Cardiac muscle cell (in vitro differentiated cells and primary cell): ENCODE results near the gene FAM117A. TPM values are rescaled to one million over a fixed set of nuclear protein-coding genes. Genes with fewer than 3 reads are reported as not detected.

Experiments
- DNase-seq, 2 donors: peaks; one replicate each; pipeline versions ENCODE4 v3.0.0 to v3.0.0-alpha.2; 2010 to 2017; ENCODE audit warnings: low read depth in 1 of 2, low spot score in 1 of 2
- H3K27ac ChIP-seq: fragments of 200-600 bp; sonication (generic); 2 replicates; pipeline ENCODE4 v1.5.1; 2016
- H3K27me3 ChIP-seq: fragments of 200-600 bp; sonication (generic); 2 replicates; pipeline ENCODE4 v1.6.0; 2016; ENCODE audit warnings: control low read depth
- H3K36me3 ChIP-seq: fragments of 200-600 bp; sonication (generic); 2 replicates; pipeline ENCODE4 v1.5.1; 2016; ENCODE audit warnings: control low read depth
- H3K4me1 ChIP-seq: fragments of 200-600 bp; sonication (generic); 2 replicates; pipeline ENCODE4 v1.8.1; 2017; ENCODE audit warnings: low read depth, mild to moderate bottlenecking, mixed run types
- H3K4me3 ChIP-seq: fragments of 200-600 bp; sonication (generic); 2 replicates; pipeline ENCODE4 v1.5.1; 2016; ENCODE audit warnings: mild to moderate bottlenecking
- H3K9me3 ChIP-seq: fragments of 200-600 bp; sonication (generic); 2 replicates; pipeline ENCODE4 v1.5.1; 2017; ENCODE audit warnings: low read depth, mild to moderate bottlenecking, control low read depth
- polyA plus RNA-seq: library from polyadenylated mRNA; unstranded; fragments of >200 nt; fragmentation: Nextera tagmentation; extraction: Ambion mirVana; gene quantifications from 2 replicates; pipeline ENCODE4 v1.2.1, GENCODE V29; 2016
- total RNA-seq: library from RNA; depleted of rRNA; stranded (reverse); fragments of >200 nt; gene quantifications from 2 replicates; pipeline ENCODE4 v1.2.3, GENCODE V29; 2016
- TF ChIP-seq, protein P1 (sequence below): IDR thresholded peaks from 2 replicates; pipeline ENCODE4 v1.5.1; 2012; ENCODE audit warnings: low read depth, mild to moderate bottlenecking, low read length

The FAM117A gene
- total and polyA plus RNA-seq, 2 experiments from 2014 or later: 21.8 to 30.9 TPM

DNA sequence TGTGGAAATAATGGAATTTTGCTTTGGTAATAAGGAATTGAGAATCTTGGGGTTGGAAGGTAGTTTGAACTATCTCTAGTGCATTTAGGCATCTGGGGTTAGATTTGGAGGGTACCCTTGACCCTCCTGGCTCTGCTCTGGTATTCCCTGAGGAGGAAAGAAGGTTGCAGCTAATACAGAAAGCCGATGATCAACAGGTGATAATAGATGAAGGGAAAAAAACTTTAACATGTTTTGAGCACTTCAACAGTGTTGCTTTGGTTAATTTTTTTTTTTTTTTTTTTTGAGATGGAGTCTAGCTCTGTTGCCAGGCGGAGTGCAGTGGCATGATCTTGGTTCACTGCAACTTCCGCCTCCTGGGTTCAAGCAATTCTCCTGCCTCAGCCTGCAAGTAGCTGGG is 29.4 kb upstream of the FAM117A start:
- no peaks in the 10 kb centered on the region for H3K27me3 ChIP-seq
- H3K4me3 ChIP-seq: no peak overlapping the region
- no peak overlapping the region for H3K27ac ChIP-seq
- peaks cover 49% of the 10 kb centered on the region for H3K36me3 ChIP-seq
- no peak for DNase-seq
- no peaks in the 10 kb centered on the region for H3K9me3 ChIP-seq
- TF ChIP-seq, protein P1, sequence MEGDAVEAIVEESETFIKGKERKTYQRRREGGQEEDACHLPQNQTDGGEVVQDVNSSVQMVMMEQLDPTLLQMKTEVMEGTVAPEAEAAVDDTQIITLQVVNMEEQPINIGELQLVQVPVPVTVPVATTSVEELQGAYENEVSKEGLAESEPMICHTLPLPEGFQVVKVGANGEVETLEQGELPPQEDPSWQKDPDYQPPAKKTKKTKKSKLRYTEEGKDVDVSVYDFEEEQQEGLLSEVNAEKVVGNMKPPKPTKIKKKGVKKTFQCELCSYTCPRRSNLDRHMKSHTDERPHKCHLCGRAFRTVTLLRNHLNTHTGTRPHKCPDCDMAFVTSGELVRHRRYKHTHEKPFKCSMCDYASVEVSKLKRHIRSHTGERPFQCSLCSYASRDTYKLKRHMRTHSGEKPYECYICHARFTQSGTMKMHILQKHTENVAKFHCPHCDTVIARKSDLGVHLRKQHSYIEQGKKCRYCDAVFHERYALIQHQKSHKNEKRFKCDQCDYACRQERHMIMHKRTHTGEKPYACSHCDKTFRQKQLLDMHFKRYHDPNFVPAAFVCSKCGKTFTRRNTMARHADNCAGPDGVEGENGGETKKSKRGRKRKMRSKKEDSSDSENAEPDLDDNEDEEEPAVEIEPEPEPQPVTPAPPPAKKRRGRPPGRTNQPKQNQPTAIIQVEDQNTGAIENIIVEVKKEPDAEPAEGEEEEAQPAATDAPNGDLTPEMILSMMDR: no peak
- H3K4me1 ChIP-seq: peaks cover 6% of the 10 kb centered on the region

DNA sequence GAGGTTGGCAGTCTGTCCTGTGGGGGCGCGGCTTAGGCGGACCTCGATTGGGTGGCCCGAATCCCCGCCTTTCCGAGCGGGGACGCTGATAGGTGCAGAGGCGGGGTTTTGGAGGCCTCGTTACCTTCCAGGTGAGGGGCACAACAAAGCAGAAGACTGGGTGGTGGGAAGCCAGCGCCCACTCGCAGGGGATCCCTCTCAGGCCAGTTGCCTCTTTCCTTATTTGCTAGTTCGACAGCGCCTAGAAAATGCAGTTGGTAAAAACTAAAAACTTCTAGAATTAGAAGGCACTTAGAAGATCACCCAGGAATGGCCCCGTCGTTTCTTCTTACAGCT is 25.3 kb upstream of the FAM117A start:
- no peak for DNase-seq
- TF ChIP-seq, protein P1: no peak
- H3K4me1 ChIP-seq: peaks cover 11% of the 10 kb centered on the region
- no peaks in the 10 kb centered on the region for H3K9me3 ChIP-seq
- peak overlapping the region; percentile 8 for H3K27ac ChIP-seq
- peaks cover 21% of the 10 kb centered on the region for H3K36me3 ChIP-seq
- no peaks in the 10 kb centered on the region for H3K27me3 ChIP-seq
- peak overlapping the region; percentile 36 for H3K4me3 ChIP-seq

DNA sequence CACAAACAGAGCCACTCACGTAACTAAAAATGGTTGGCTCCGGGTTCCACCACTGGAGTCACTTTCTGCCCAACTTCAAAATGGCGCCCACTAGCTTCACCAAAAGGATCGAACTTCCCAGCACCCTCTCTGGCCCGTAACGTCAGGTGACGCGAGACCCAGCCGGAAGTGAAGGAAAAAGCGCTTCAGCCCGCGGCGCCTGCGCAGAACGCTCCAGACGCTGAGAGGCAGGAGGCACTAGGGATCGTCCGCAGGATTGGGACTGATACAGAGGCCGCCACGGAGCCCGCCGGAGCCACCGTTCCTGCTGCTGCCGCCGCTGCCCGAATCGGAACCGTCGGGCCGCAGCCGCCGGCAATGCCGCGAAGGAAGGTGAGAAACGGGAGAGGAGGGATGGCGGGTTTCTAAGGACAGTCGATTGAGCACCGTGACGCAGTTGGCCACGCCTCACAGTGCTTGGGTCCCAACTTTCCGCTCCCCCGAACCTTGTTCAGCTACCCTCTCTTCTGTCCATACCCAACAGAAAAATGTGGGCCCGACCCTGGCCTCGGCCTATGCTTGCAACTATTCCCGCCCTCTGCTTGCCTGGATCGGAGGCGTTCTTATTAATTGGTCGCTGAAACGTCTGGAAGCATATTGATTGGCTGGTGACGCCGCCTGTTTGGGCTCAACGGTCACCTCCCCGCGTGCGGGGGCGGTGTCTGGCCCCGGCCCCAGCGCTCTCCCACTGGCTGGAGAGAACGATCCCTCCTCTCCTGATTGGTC is 24.7 kb upstream of the FAM117A start, which contains the start of gene KAT7:
TSS of gene KAT7 (plus strand) at position 204 of the 765 bp plus-strand sequence. CDS start at position 358, 154 bp downstream.
- no peaks in the 10 kb centered on the region for H3K9me3 ChIP-seq

GRCh38 chr17:49787884-49788477 is 24.1 kb upstream of the FAM117A start:
- Histone ChIP-seq H3K9me3 (no peaks in the 10 kb centered on the region), H3K4me3 (peak overlapping the region; percentile 74), H3K36me3 (peaks cover 14% of the 10 kb centered on the region), H3K4me1 (peaks cover 14% of the 10 kb centered on the region), H3K27ac (peak overlapping the region; percentile 98), H3K27me3 (no peaks in the 10 kb centered on the region)
- no peak for DNase-seq
- TF ChIP-seq, protein P1: no peak

More for the DNA sequence above, 24.7 kb upstream of the FAM117A start, which contains the start of gene KAT7:
- peak within 1 kb of the TSS; percentile 98 for H3K27ac ChIP-seq
- TF ChIP-seq, protein P1: no peak
- H3K4me1 ChIP-seq: peaks cover 11% of the 10 kb centered on the region
- DNase-seq: peak; percentile 99 to 100
- no peaks in the 10 kb centered on the region for H3K27me3 ChIP-seq
- H3K4me3 ChIP-seq: peak within 1 kb of the TSS; percentile 74
- peaks cover 17% of the 10 kb centered on the region for H3K36me3 ChIP-seq

DNA sequence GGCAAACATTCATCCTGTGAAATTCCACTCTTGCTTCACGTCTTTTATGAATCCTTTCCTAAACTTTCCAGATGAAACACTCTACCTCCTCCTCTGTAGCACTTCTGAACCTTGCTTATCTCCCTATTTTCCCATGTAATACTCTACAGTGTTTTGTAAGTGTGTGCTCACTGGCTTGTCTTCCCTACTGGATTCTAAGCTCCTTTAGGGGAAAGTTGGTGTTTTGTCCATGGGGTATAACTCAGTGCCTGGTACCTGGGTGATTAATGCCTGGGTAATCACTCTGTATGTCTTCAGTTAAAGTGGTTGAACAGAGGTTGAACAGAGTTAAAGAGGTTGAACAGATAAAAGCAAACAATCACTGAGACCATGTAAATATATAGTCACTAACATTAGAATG is 20.7 kb upstream of the FAM117A start:
- Histone ChIP-seq H3K4me1 (peaks cover 12% of the 10 kb centered on the region), H3K36me3 (no peaks in the 10 kb centered on the region), H3K27ac (peak overlapping the region; percentile 24), H3K9me3 (no peaks in the 10 kb centered on the region), H3K27me3 (no peaks in the 10 kb centered on the region), H3K4me3 (no peak overlapping the region)
- TF ChIP-seq, protein P1: no peak
- no peak for DNase-seq
